HL-60/S4 treated with retinoic acid at 250 ng/mL for 4 days and 3 days (cell line): ENCODE data around the gene RGS14.
"Not testable (repeated sequence)": the region's sequence is repeated elsewhere in the genome, so short reads cannot be mapped to it uniquely, and the experiment has no call there.

Experiments
- in situ Hi-C: fragments of 300-500 bp; cut with MboI; formaldehyde crosslinking; loops from 2 replicates; pipeline ENCODE4 v1.7.0; 2022; ENCODE audit warnings: low sequenced_read_pairs

Gene RGS14

GRCh38 chr5:177327539-177328522 is 29.9 kb upstream of the RGS14 start:
- in situ Hi-C loops: no loop called here

- in situ Hi-C loops: no loop called here
Measured at GRCh38 chr5:177328545-177329231, 29.0 kb upstream of the RGS14 start.

- in situ Hi-C loops: no loop called here
Measured at GRCh38 chr5:177329883-177330282, 27.8 kb upstream of the RGS14 start.

- in situ Hi-C loops: no loop called here
Measured at GRCh38 chr5:177330991-177331842, 26.5 kb upstream of the RGS14 start.

GRCh38 chr5:177332031-177332895 is 25.5 kb upstream of the RGS14 start:
- in situ Hi-C loops: no loop called here

- in situ Hi-C loops: no loop called here
Measured at GRCh38 chr5:177332896-177333260, 24.8 kb upstream of the RGS14 start.

GRCh38 chr5:177333420-177334154 is 24.1 kb upstream of the RGS14 start:
- in situ Hi-C loops: no loop called here

- in situ Hi-C loops: no loop called here
Measured at GRCh38 chr5:177334155-177334551, 23.6 kb upstream of the RGS14 start.

- in situ Hi-C loops: no loop called here
Measured at GRCh38 chr5:177334781-177335700, 22.7 kb upstream of the RGS14 start.

GRCh38 chr5:177335701-177336065 is 22.0 kb upstream of the RGS14 start:
- in situ Hi-C loops: no loop called here

GRCh38 chr5:177336112-177336511 is 21.6 kb upstream of the RGS14 start:
- in situ Hi-C loops: no loop called here

GRCh38 chr5:177336603-177337494 is 20.9 kb upstream of the RGS14 start:
- in situ Hi-C loops: no loop called here

GRCh38 chr5:177338251-177339106 is 19.2 kb upstream of the RGS14 start:
- in situ Hi-C loops: no loop called here

- in situ Hi-C loops: no loop called here
Measured at GRCh38 chr5:177339107-177339638, 18.6 kb upstream of the RGS14 start.

- in situ Hi-C loops: not testable (repeated sequence)
Measured at GRCh38 chr5:177343000-177343399, 14.7 kb upstream of the RGS14 start.

GRCh38 chr5:177343777-177344176 is 13.9 kb upstream of the RGS14 start:
- in situ Hi-C loops: no loop called here
